ENCODE measurements around the gene DMTF1.
"Not testable (repeated sequence)": the region's sequence is repeated elsewhere in the genome, so short reads cannot be mapped to it uniquely, and the experiment has no call there.

Gene DMTF1
- 100 reads per million, percentile 83 among the genes with 10 or more reads in this experiment for total RNA-seq

DNA sequence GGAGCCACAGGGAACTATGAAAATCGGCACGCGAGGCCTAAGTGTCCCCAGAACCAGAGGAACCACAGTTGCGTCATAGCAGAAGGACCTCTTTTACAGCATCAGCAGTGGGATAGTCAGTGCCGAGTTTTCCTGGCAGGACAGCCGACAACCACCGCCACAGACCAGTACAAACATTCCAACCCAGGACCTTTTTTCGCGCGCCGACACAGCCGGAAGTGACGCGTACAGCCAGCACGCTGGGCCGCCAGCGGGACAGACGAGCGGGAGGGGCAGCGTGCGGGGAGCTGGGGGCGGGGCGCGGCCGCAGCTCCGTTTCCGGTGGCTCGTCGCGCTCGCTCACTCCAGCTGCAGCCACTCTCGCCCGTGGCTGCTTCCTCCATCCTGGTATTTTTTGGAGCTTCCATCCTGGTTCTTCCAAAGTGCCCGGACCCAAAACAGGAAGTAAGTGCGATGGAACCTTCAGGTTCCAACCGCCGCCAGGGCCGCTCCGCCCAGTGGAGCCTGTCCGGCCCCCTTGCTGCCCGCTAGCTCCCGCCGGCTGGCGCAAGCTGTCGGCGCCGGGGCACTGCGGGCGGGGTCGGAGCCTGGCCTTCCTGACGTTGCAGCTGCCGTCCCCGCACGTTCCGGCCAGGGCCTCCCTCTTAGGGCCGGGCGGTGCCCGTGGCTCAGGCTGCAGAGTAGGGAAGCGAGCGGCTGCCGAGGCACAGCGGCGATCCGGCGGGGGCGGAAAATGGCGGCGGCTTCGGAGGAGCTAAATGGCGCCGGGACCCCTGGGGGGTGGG, at the start of gene DMTF1:
Gene DMTF1 (plus strand): TSS at position 342 of the 785 bp plus-strand sequence. CDS start 12,489 bp downstream, outside the sequence.
- DNase-seq: peak; percentile 82

DNA sequence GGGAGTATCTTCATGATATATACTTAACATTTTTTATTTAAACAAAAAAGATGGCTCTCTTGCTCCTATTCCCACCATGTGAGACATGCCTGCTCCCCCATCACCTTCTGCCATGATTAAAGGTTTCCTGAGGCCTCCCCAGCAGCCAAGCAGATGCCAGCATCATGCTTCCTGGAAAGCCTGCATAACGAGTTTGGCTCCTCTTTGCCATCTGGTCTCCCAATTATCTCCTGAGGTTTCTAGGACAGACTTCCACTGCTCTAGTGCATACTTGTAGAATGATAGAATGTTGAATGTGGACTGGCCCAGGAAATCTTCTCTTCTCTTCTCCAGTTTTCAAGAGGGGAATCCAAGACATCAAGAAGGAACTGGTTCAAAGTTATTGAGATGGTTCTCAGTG, 46.9 kb upstream of the DMTF1 start:
- DNase-seq: no peak

DNA sequence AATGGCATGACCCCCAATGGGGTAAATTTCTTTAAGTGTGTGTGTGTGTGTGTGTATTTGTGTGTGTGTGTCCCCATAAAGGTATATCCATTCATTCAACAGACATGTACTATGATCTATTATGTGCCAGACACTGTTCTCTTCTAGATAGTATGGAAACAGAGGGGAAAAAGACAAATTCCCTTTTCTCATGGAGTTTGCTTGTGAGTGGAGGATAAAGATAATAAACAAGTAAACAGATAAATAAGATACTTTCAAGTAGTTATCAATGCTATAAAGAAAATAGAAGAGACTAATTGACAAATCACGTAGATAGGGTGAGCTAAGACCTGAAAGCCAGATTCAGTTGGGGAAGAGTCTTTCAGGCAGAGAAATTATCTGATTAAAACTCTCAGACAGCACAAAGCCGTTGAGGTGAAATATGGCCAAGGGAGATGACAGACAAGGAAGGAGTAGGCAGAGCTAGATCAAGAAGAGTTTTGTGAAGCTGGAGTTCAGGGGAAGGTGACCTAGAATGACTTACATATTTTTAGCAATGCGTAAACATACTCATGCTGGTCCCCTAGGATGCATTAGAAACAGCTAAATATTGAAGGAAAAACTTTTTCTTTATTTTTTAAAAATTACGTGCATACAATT, 45.2 kb upstream of the DMTF1 start:
- no peak for DNase-seq

DNA sequence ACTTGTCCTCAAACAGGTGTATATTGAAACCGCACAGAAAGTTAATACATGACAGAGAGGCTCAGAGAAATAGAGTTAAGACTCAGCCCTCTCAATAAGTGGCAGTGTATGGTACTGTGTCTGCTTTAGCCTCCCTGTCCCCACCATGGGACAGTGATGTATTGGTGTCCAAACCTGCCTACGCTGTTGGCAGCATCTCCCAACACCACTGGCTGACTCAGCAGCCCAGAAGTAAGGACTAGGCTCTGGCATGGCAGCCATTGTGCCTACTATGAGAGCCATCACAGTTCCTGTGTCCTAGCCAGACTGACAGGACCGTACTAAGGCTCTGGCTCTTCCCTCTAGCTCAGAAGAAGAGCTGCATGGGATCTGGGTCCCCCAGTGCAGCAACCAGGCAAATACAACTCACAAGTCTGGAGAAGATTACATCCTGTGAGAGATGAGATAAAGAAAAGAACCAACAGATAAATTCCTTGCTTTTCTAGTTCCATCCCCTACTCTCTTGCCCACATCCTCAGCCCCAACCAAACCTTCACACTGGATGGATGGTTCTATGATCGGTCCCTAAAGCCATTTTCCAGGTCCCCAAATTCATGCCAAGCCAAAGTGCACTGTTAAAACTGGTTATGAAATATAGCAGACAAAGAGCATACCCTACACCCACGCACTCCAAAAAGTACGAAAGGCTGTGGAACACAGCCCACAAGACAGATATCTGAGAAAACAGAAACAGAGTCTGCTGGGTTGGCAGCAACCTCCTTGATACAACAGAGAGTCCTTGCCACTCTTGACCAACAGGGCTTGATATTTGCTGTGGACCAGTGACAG, 44.1 kb upstream of the DMTF1 start:
- DNase-seq: no peak

DNA sequence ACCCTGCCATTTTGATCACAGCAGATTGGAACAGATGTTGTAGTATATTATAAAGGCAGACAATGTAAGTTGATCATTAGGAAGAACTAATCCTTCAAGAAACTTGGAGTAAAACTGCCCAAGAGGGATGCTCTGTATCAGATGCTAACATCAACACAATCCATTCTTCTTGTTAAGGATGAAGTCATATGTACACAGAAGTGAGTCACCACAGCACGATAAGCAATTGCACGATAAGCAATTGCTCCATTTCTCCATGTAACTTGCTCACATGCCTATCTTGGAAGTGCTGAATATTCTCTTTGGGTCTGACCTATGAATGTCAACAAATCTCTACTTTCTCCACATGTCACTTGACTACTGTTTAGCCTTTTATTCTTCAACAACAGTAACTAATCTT, 41.5 kb upstream of the DMTF1 start:
- no peak for DNase-seq

DNA sequence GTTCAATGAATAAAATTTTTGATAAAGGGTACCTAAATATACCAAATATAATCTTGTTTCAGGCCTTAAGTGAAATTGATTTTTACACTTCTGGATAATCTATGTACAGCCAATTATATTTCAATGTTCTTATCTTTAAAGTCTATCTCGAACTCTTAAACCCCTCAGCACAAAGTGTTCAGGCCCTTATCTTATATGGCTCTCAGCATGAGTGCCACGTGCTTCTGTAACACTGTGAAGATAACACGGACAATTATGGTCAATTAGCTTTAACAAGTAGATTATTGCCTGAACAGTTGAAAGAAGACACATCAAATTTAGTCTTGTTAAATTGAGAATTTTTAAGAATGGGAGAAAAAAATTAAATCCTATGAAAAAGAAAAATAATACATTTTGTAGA, 40.4 kb upstream of the DMTF1 start:
- no peak for DNase-seq

DNA sequence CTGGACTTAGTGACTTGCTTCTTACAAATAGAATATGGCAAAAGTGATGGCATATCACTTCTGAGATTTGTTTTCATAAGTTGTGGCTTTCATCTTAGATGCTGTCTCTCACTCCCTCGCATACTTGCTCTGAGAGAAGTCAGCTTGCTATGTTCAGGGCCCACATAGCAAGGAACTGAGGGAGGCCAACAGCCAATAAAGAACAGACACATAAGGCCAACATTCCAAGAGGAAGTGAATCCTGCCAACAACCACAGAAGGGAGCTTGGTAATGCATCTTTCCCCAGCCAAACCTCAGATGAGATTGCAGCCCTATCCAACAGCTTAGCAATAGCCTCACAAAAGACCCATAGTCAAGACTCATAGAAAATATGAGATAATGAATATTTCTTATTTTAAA, 39.2 kb upstream of the DMTF1 start:
- no peak for DNase-seq

GRCh38 chr7:87113904-87114303, 38.3 kb upstream of the DMTF1 start:
- not testable (repeated sequence) for DNase-seq

- not testable (repeated sequence) for DNase-seq
Measured at GRCh38 chr7:87115772-87116171, 36.5 kb upstream of the DMTF1 start.

GRCh38 chr7:87116315-87116714, 35.9 kb upstream of the DMTF1 start:
- no peak for DNase-seq

DNA sequence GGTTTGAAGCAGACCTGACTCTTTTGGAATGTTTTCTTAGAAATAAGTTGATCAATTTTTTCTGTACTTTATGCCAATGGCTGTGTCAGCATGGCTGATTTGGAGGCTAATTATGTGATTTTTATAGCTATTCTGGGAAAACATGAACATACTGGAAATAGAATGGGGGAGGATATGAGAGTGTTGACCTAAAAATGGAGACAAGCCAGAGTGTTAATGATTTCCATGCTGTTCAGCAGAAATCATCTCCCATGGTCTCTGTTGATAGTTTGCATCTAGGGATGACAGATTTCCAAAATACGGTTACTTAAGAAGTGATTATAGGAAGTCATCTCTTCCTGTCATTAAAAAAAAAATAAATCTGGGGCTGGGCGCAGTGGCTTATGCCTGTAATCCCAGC, 32.7 kb upstream of the DMTF1 start:
- DNase-seq: no peak

DNA sequence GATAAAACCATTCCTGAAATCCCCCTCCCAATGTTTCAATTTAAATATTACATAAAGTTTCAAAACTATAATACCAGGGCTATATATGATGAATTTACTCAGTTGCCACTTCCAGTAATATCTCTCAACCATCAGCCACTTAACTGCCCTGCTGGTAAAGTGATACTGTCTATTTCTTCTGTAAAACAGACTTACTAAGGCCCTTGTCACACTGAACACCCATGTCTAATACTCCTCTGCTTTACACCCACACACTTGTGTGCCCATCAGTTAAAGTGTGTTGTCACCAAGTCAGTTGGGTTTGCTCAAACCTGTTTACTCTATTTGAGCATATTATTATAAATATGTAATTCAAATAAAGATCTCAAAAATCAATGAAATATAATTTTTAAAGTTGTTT, 29.1 kb upstream of the DMTF1 start:
- no peak for DNase-seq

GRCh38 chr7:87127019-87127418, 25.2 kb upstream of the DMTF1 start:
- no peak for DNase-seq

DNA sequence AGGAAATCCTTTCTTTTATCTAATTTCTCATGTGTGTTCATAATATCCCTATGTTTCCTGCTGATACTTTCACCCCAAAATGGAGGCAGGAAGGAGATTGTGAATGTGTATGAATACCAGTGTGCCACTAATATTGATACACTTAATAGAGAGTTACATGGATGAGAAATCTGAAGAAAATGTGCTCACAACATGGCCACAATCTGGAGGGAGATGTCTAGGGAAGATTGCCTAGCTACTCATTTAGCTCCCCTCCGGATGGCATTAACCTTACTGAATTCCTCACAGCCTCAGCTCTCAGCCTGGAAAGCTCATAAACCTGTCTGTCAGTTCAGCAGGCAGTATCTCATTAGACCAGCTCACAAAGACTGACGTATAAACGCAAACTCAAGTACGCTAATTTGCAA, 23.4 kb upstream of the DMTF1 start:
- no peak for DNase-seq

DNA sequence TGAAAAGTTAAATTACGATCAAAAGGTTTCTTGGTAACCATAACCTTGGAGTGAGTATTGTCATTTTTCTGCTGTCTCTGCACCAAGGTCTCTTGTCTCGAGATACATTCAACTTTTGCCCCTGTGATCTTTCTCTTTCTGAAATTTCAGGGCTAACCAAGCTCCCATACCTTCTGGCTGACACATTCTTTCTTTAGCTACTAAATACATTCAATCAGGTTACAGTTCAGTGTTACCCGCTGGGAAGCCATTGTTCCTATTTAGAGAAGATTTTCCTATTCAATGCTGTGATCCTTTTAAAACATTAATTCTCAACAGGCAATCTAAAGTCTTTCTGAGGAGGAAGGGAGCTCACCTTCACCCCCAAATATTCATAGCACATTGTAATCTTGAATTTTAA, 22.9 kb upstream of the DMTF1 start:
- DNase-seq: no peak

GRCh38 chr7:87129848-87130247, 22.4 kb upstream of the DMTF1 start:
- no peak for DNase-seq

DNA sequence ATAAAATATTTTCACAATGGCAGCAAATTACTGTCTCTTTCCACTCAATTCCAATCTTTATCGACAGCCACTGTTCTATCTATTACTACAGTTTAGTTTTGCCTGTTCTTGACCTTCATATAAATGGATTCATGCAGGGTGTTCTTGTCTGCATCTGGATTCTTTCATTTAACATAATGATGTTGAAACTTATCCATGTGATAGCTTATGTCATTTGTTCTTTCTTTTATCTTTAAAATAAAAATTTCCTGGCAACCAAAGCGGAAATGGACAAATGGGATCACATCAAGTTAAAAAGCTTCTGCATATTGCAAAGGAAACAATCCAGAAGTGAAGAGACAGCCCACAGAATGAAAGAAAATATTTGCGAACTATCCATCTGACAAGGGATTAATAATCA, 20.5 kb upstream of the DMTF1 start:
- DNase-seq: no peak

DNA sequence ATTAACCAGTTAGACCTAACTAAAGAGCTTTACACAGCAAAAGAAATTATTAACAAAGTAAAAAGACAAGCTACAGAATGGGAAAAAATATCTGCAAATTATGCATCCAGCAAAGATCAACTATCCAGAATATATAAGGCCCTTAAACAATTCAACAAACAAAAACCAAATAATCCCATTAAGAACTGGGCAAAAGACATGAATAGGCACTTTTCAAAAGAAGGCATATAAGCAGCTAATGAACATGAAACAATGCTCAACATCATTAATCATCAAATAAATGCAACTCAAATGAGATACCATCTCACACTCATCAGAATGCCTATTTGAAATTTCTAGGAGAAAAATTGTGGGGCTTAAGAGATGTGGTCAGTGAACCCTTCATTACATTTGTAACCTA, 15.0 kb upstream of the DMTF1 start:
- DNase-seq: no peak

- DNase-seq: no peak
Measured at GRCh38 chr7:87139514-87139913, 12.7 kb upstream of the DMTF1 start.

DNA sequence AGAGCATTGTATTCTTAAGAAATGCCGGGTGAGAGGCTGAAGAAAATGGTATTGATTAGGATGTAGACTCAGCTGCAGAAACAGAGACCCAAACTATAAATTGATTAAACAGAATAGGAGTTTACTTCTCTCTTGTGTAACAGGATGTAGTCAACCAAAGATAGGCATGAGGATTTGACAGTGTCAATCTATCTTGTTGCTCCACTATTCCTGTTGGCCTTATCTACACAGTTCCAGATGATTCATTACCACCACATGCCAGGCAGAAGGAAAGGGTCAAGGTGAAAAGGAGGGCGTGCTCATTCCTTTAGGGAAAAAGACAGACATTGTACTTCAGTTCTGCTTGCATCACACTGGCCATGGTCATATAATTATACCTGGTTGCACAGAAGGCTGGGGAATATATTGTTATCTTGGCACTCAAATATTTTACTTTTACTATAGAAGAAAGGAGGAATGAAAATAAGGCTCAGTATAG, 11.9 kb upstream of the DMTF1 start:
- DNase-seq: no peak

GRCh38 chr7:87144173-87144657, 8.0 kb upstream of the DMTF1 start:
- DNase-seq: no peak

DNA sequence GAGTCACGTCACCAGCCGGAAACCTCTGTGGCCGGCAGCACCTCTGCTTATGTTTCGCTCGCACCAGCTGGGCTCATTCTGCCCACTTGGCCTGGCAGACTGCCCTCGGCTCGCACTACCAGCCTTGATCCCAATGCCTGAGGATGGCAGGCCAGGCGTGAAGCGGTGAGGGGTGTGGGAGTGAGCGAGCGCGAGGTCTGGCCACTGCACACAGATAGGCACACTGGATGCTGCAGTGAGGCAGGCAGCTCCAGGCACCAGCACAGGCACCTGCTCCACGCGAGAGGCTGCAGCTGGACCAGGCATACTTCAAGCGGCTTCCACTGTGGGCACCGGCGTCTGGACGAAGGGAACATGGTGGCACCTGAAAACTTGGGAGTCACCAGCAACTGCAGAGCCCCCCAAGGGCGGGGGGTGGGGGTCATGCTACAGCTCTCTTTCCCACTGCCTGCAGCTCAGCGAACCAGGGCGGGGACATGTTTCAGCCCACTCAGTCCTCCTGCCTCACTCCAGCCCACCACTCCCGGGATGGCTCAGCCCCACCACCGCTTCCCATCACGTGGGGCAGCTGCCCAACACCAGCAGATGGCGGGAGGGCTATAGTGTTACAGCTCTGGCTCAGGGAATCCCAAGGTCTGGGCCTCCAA, 5.4 kb upstream of the DMTF1 start:
- no peak for DNase-seq

DNA sequence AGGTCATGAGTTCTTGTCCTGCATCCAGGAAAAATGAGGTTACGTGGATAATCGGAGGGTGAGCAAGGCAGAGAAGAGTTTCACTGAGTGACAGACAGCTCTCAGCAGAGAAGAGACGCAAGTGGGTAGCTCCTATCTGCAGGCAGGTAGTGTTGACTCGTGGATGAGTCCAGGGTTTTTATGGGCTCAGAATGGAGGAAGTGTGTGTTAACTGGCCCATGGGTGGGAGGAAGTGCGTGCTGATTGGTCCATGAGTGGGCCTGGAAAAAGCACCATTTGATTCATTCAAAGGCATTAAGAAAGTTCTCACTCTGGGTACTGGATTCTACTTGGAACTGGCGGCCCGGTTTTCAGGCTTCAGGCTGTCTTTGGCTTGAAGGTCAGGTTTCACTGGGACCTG, 4.8 kb upstream of the DMTF1 start:
- no peak for DNase-seq
